Astrocyte (in vitro differentiated cells and primary cell): ENCODE data around the gene UBASH3A. TPM values are rescaled to one million over a fixed set of nuclear protein-coding genes. Genes with fewer than 3 reads are reported as not detected.

Source experiments
- DNase-seq: peaks from one replicate; pipeline ENCODE4 v3.0.0-alpha.2; 2010; ENCODE audit warnings: low read depth
- FAIRE-seq: peaks from 2 replicates; lab custom pipeline; 2011; peaks lifted over from hg19 to GRCh38; lab: Jason Lieb, UNC
- H2AFZ ChIP-seq: 2 replicates; pipeline ENCODE4 v1.6.0; 2012; ENCODE audit warnings: low read depth, low read length, inconsistent platforms
- H3K27ac ChIP-seq: 2 replicates; pipeline ENCODE4 v1.5.1; 2011; ENCODE audit warnings: low read depth, low read length, inconsistent platforms
- H3K27me3 ChIP-seq: 2 replicates; pipeline ENCODE4 v1.6.0; 2011; ENCODE audit warnings: low read length, inconsistent platforms; ENCODE audit not compliant: insufficient read depth
- H3K36me3 ChIP-seq: 2 replicates; pipeline ENCODE4 v1.5.1; 2011; ENCODE audit warnings: low read length, inconsistent platforms; ENCODE audit not compliant: insufficient read depth
- H3K4me1 ChIP-seq: 2 replicates; pipeline ENCODE4 v1.5.1; 2011; ENCODE audit warnings: low read length, inconsistent platforms; ENCODE audit not compliant: insufficient read depth
- H3K4me2 ChIP-seq: 2 replicates; pipeline ENCODE4 v1.6.0; 2012; ENCODE audit warnings: low read length, inconsistent platforms
- H3K4me3 ChIP-seq: 2 replicates; pipeline ENCODE4 v1.5.1; 2011; ENCODE audit warnings: low read depth, mild to moderate bottlenecking, low read length, inconsistent platforms; ENCODE audit not compliant: insufficient read depth
- H3K79me2 ChIP-seq: 2 replicates; pipeline ENCODE4 v1.6.0; 2012; ENCODE audit warnings: mild to moderate bottlenecking, low read length, inconsistent platforms; ENCODE audit not compliant: insufficient read depth
- H3K9ac ChIP-seq: 2 replicates; pipeline ENCODE4 v1.6.0; 2012; ENCODE audit warnings: mild to moderate bottlenecking, low read length, inconsistent platforms
- H3K9me3 ChIP-seq: 2 replicates; pipeline ENCODE4 v1.5.1; 2012; ENCODE audit warnings: low read depth, mild to moderate bottlenecking, low read length, inconsistent platforms; ENCODE audit not compliant: insufficient read depth
- H4K20me1 ChIP-seq: 2 replicates; pipeline ENCODE4 v1.6.0; 2012; ENCODE audit warnings: low read length, inconsistent platforms; ENCODE audit not compliant: insufficient read depth
- H3K27ac Mint-ChIP-seq: one replicate; pipeline ENCODE4 v1.8.0; 2021; ENCODE audit warnings: mild to moderate bottlenecking, mixed read lengths; ENCODE audit not compliant: unreplicated experiment
- H3K27me3 Mint-ChIP-seq: one replicate; pipeline ENCODE4 v1.8.0; 2021; ENCODE audit warnings: low read depth, mixed read lengths; ENCODE audit not compliant: unreplicated experiment
- H3K36me3 Mint-ChIP-seq: one replicate; pipeline ENCODE4 v1.8.0; 2021; ENCODE audit warnings: low read depth, mixed read lengths; ENCODE audit not compliant: unreplicated experiment
- H3K4me1 Mint-ChIP-seq: one replicate; pipeline ENCODE4 v1.8.0; 2021; ENCODE audit warnings: low read depth, mixed read lengths; ENCODE audit not compliant: unreplicated experiment
- H3K4me3 Mint-ChIP-seq: one replicate; pipeline ENCODE4 v1.8.0; 2021; ENCODE audit warnings: mild to moderate bottlenecking, moderate library complexity, mixed read lengths; ENCODE audit not compliant: unreplicated experiment
- H3K9me3 Mint-ChIP-seq: one replicate; pipeline ENCODE4 v1.8.0; 2021; ENCODE audit warnings: mild to moderate bottlenecking, mixed read lengths; ENCODE audit not compliant: unreplicated experiment
- EZH2 ChIP-seq: IDR thresholded peaks from 2 replicates; pipeline ENCODE4 v1.6.1; 2012; ENCODE audit warnings: mild to moderate bottlenecking, low read length, inconsistent platforms; ENCODE audit not compliant: insufficient read depth
- total RNA-seq: library from RNA; stranded (reverse); gene quantifications from 2 replicates; pipeline ENCODE4 v1.2.1, GENCODE V29; 2021
- TF ChIP-seq, protein P1 (sequence below): IDR thresholded peaks from 2 replicates; pipeline ENCODE4 v1.5.1; 2011; ENCODE audit warnings: low read depth, mild to moderate bottlenecking, inconsistent platforms, low read length, moderate library complexity; ENCODE audit not compliant: insufficient read depth

Gene UBASH3A
- total RNA-seq, 1 donor from 2014 or later, result not detected

GRCh38 chr21:42467140-42467983 is 63.7 kb downstream of the UBASH3A start:
- Mint-ChIP-seq H3K9me3 (no peaks in the 10 kb centered on the region), H3K27ac (no peak overlapping the region), H3K36me3 (no peaks in the 10 kb centered on the region), H3K27me3 (peaks cover 10% of the 10 kb centered on the region), H3K4me1 (peaks cover 12% of the 10 kb centered on the region), H3K4me3 (no peak overlapping the region)
- Histone ChIP-seq H2AFZ (no peak overlapping the region), H4K20me1 (no peaks in the 10 kb centered on the region), H3K36me3 (no peaks in the 10 kb centered on the region), H3K9me3 (no peaks in the 10 kb centered on the region), H3K9ac (no peak overlapping the region), H3K4me1 (no peaks in the 10 kb centered on the region), H3K4me2 (no peak overlapping the region), H3K27me3 (peaks cover 2% of the 10 kb centered on the region), H3K4me3 (no peak overlapping the region), H3K79me2 (no peaks in the 10 kb centered on the region), H3K27ac (no peak overlapping the region)
- DNase-seq, result peak; percentile 39
- no peak for FAIRE-seq
- TF ChIP-seq, protein P1, sequence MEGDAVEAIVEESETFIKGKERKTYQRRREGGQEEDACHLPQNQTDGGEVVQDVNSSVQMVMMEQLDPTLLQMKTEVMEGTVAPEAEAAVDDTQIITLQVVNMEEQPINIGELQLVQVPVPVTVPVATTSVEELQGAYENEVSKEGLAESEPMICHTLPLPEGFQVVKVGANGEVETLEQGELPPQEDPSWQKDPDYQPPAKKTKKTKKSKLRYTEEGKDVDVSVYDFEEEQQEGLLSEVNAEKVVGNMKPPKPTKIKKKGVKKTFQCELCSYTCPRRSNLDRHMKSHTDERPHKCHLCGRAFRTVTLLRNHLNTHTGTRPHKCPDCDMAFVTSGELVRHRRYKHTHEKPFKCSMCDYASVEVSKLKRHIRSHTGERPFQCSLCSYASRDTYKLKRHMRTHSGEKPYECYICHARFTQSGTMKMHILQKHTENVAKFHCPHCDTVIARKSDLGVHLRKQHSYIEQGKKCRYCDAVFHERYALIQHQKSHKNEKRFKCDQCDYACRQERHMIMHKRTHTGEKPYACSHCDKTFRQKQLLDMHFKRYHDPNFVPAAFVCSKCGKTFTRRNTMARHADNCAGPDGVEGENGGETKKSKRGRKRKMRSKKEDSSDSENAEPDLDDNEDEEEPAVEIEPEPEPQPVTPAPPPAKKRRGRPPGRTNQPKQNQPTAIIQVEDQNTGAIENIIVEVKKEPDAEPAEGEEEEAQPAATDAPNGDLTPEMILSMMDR, result no peak
- TF ChIP-seq EZH2, result no peak

- H3K4me3 ChIP-seq, result no peak overlapping the region
- FAIRE-seq (no peak), DNase-seq (peak; percentile 20)
- no peaks in the 10 kb centered on the region for H3K79me2 ChIP-seq
- H3K4me1 ChIP-seq, result no peaks in the 10 kb centered on the region
- Mint-ChIP-seq H3K27me3 (peaks cover 10% of the 10 kb centered on the region), H3K27ac (no peak overlapping the region), H3K4me1 (peaks cover 13% of the 10 kb centered on the region), H3K9me3 (no peaks in the 10 kb centered on the region), H3K36me3 (no peaks in the 10 kb centered on the region), H3K4me3 (no peak overlapping the region)
- H3K4me2 ChIP-seq, result no peak overlapping the region
- H2AFZ ChIP-seq, result no peak overlapping the region
- no peak overlapping the region for H3K9ac ChIP-seq
- H4K20me1 ChIP-seq, result no peaks in the 10 kb centered on the region
- no peak overlapping the region for H3K27ac ChIP-seq
- no peaks in the 10 kb centered on the region for H3K9me3 ChIP-seq
- no peak for TF ChIP-seq EZH2
- TF ChIP-seq, protein P1, result no peak
- H3K27me3 ChIP-seq, result peaks cover 2% of the 10 kb centered on the region
- no peaks in the 10 kb centered on the region for H3K36me3 ChIP-seq
These were observed 64.9 kb downstream of the UBASH3A start for GRCh38 chr21:42468491-42469131.

GRCh38 chr21:42469272-42469671 is 65.6 kb downstream of the UBASH3A start:
- H3K4me2 ChIP-seq, result no peak overlapping the region

More at GRCh38 chr21:42469272-42469671, 65.6 kb downstream of the UBASH3A start:
- H3K9me3 Mint-ChIP-seq, result no peaks in the 10 kb centered on the region
- H3K27me3 ChIP-seq, result peaks cover 2% of the 10 kb centered on the region
- H3K4me1 Mint-ChIP-seq, result peaks cover 20% of the 10 kb centered on the region
- no peaks in the 10 kb centered on the region for H3K9me3 ChIP-seq
- peaks cover 5% of the 10 kb centered on the region for H3K4me1 ChIP-seq
- H3K27ac Mint-ChIP-seq, result no peak overlapping the region
- H3K9ac ChIP-seq, result no peak overlapping the region
- H4K20me1 ChIP-seq, result no peaks in the 10 kb centered on the region
- H3K36me3 Mint-ChIP-seq, result no peaks in the 10 kb centered on the region
- DNase-seq, result no peak
- no peak for TF ChIP-seq EZH2
- TF ChIP-seq, protein P1, result no peak
- no peak overlapping the region for H2AFZ ChIP-seq
- H3K4me3 ChIP-seq, result no peak overlapping the region
- no peaks in the 10 kb centered on the region for H3K79me2 ChIP-seq
- peaks cover 10% of the 10 kb centered on the region for H3K27me3 Mint-ChIP-seq
- H3K27ac ChIP-seq, result no peak overlapping the region
- FAIRE-seq, result no peak
- no peak overlapping the region for H3K4me3 Mint-ChIP-seq
- H3K36me3 ChIP-seq, result no peaks in the 10 kb centered on the region
